HG03025 (cell line): Measurements from ENCODE around the gene ARID1B.

Source experiments
- ATAC-seq: cut with Tn5 transposase; IDR thresholded peaks from one replicate; pipeline ENCODE4 v1.9.1; 2021; ENCODE audit warnings: mild to moderate bottlenecking, moderate library complexity; ENCODE audit not compliant: unreplicated experiment, low FRiP score

ARID1B gene

DNA sequence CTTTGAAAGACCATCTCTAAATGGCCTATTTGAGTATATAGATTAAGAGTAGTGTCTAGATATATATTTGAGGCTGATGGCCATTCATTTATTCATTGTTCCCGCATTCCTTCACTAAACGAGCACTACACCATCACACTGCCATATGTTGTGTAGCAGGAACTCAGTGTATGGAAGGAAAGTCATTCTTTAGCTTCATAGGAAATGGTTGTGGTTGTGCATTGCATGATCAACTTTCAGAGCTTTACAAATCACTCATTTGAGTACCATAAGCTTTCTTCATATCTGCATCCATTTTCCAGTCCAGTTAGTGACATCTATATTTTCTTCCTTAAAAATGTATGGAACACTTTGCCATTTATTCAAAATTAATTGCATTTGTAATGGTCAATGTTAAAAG, 97.9 kb downstream of the ARID1B start:
- ATAC-seq, result no peak

DNA sequence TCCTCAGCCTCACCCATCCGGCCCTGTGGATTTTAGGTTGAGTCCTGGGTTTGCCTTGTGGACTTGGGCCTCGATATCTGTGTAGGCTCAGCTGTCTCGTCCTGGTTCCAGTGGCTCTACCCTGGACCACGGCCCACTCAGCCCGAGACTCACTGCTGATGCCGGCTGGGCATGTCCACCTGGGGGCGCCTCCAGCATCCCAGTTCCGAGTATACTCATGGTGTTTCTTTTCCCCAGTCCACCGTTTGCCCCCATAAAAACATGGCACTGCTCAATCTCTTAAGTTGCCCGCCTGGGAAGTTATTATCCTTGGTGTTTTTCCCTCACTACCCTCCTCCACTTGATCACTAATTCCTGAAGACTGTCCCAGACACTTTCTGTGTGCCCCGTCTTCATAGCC, 99.1 kb downstream of the ARID1B start:
- no peak for ATAC-seq

DNA sequence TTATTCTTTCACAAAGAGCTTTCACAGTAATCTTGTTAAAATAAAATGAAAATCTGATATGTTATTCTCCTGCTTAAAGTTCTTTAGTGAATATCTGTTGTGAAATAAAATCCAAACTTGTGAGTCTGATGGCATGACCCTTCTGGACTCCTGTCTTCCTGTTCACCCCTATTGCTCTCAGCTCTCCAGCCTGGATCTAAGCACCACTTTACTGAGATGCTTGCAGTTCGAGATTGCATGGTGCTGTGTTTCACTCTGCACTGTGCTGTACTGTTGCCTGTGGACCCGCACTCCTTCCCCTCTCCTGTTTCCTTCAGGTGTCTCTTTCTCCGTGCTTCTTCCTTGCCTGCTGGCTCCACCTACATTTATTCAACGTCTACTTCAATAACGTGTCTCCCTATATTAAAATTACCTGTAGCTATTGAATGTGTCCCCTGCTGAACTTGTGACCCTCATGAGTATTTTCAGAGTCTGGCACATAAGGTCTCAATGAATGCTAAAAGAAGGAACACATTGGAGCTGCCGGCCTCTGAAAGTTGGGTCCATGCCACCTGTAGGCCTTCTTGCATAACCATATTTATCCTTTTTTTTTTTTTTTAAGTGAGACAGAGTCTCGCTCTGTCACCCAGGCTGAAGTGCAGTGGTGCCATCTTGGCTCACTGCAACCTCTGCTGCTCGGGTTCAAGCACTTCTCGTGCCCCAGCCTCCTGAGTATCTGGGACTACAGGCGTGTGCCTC, 100.1 kb downstream of the ARID1B start:
- ATAC-seq, result no peak

DNA sequence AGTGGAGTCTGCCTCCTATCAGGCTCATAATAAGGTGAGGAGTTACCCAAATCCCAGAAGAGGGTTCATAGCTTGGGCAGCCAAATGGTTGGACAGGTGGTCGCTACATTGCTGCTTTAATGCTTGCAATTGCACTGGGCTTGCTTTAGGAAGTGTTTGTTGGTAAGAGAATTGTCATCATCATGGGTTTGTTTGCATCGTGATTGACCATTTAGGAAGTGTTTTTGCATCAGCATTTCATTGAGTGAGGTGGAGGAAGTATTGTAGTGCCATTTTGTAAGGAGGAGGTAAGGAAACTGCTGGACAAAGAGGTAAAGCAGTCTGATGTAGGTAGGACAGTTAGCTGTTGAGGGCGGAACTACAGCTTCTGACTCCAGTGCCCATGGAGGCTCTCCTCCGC, 101.5 kb downstream of the ARID1B start:
- no peak for ATAC-seq

DNA sequence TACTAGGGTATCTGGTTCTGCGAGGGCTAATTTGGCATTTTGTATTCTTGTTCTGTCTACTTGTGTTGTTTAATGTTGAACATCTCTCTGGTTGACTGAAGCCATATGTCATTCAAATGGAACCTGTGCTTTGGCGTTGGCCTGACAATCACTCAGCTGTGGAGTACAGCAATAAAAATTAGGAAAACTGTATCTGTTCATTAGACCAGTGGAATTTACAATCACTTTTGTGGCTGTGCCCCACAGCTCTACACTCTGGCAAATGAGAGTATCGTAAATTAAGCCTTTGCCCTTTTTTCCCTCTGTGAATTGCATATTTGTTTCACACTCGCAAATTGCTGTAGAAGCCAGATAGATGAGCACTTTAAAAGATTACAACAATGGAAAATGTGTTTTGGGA, 102.0 kb downstream of the ARID1B start:
- ATAC-seq, result no peak

DNA sequence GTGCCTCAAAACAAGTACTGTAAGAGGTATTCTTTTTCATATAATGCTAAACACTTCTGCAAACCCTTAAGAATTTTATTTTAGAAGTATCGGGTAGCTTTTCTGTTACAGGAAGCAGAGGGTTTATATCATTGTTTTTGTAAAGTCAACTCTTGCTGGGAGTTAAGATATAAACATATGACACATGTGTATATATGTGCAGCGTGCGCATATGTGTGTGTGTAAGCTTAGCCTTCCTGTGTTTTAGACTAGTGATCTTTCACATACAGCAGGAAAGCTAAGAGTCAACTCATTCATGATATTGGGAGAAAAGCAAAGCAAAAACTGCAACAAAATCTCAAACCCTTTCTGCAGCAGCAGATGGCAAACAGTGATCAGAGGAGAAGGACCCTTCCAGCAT, 102.4 kb downstream of the ARID1B start:
- no peak for ATAC-seq

DNA sequence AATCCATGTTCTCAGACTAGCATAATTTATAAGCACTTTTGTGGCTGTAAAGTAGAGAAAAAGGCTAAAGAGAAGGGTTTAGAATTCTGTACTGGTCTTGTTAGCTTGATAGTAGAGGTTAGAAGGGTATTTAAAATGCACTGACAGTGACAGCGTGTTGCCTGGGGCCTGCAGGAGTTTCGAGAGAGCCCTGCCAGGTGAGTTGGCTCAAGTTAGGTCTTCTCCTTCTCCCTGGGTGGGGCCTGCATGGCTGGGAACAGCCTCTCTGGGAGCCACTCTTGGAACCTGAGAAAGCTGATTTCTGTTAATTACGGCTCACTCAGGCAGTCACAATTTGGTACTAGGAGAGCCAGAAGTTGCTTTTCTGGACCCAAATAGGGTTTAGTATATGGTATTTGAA, 103.7 kb downstream of the ARID1B start:
- ATAC-seq, result no peak

DNA sequence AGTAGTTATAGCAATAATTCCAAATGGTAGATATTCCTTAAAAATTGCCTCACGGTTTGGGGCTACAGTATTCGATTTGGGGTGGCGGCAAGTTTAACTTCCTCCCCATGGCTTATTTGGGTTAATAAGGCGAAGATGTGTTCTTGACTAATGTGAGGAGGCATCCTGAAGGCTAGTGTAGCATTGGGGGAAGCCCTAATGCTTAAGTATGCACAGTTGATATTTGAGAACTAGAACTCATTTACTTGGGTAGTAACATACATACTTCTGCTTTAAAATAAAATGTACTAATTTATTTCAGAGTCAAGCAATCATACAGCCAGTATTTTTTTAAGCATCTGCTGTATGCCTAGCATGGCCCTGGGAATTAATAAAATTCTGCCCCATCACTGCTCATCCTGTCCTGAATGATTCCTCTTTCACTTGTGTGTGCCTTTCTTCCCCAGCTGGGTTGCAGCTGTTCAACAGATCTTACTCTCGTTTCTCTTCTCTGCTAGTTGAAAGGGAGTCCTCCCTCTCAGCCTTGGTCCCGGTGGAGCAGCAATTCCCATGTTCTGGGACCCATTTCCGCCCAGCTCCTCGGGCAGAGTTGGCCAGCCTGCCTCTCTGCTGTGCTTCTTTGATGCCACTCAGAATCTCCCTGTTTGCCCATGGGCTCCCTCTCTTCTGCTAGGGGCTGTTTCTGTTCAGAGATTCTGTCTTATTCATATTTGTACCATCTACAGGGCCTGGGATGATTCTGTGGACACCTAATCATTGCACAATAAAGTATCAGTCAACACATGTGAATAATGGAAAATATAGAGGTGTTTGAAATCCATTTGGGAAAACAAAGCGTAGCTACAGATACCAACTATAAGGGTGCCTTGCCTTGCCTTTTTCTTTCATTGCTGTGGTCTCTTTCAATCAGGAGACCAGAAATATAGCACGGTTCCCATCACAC, 104.8 kb downstream of the ARID1B start:
- ATAC-seq, result no peak

DNA sequence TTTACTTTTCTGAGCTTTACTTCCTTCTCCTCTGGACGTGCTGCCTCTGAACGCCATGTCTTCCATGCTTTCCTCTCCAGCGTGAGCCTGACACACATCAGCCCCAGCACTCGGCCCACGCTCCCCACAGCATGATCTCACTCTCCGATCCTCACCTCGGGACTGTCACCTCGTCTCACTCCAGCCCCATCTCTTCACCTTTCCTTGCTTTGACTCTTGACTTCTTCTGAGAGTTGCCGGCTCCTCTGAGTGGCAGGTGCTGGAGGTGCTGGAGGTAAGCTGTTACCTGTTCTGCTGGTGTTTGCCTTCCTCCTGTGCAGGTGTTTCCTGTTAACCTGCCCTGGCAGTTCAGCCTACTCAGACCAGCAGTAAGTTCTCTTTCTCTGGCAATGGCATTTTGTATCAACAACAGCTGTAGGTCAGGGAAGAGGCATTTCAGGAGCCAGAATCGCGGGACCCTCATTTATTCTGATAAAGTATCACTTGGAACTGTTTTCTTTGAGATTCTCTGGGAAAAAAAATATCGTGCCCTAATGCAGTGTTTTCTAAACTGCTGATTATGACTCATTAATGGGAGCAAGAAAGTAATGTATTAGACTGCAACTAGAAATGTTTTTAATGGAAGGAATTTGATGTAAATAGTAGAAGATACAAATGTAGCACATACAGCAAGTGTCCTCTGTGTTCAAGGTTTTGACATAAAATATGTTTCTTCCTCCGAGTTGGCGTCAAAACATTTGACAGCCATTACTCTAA, 106.5 kb downstream of the ARID1B start:
- no peak for ATAC-seq

DNA sequence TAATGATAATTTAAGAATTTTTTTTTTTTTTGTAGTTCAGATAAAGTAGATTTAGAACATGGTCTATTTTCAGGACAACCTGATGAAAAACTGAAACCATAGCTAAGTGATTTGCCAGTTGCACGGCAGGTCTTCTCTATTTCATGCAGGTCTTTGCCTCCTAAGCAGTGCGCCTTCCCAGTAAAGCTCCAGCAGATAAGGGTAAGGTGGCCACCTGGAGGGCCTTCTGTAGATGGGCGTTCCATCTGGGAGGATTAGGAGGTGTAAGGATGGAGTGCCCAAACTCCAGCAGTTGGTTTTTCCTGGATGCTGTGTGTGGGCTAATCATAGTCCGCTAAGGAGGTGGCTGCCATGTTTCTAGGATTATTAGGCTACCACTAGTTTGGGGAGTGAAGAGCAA, 107.1 kb downstream of the ARID1B start:
- no peak for ATAC-seq

DNA sequence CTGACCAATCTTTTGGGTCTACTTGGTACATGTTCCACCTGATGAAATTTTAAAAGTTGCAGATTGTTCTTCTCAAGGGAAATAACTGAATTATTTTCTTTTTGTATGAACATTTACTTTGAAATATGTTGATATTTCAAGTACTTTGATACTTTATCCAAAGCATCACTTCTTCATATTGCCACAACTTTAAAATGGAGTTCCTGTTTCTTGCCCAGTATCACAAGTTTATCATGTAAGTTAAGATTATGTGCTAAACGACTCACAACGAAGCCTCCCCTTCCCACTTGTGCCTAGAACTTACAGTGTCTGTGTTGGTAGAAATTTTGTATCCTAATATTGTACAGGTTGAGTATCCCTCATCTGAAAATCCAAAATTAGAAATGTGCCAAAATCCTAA, 108.4 kb downstream of the ARID1B start:
- ATAC-seq, result no peak

DNA sequence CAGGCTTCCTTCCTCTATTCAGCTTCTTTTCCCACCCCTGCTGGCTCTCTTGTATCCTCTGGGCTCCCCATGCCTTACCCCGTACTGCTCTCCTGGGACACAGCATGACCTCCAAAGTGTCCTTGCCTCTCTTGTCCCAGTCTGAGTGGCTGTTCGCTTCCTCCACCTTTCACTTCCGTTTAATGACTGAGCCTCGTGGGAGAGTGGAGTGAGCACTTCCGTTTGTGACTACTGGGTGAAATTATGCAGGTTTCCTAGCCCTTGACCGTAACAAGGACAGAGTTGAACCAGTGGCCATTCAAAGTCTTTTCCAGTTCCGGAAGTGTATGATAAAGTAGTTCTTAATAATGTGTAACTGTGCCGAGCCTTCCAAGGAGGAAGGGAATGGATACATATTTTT, 109.2 kb downstream of the ARID1B start:
- no peak for ATAC-seq

DNA sequence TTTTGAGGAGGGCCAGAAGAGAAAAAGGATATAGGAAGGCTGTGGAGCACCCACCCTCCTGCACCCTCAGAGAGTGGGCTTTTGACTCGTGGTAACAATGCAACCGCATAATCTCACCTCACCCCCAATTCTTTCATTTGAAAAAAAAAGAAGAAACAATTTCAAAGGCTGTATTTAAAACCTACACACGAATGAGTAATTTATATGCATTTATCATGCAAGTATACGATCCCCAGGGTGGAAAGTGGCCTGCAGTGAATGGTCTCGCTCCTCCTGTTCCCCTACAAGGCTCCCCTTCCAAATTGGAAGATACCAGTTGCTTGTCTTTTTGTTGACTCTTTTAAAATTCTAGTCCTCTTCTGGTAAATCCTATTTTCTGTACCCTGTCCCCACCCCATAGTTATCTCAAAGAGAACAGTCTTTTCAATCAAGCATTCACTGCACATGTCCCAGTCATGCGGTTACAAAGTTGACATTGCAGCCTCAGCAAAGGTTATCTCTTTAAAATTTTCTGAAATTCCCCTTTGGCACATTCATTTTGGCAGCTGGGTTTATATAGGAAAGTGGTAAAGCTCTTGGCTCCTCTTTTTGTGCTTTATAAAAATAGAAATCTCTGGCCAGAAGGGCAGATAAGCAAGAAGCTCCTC, 110.6 kb downstream of the ARID1B start:
- ATAC-seq, result no peak

DNA sequence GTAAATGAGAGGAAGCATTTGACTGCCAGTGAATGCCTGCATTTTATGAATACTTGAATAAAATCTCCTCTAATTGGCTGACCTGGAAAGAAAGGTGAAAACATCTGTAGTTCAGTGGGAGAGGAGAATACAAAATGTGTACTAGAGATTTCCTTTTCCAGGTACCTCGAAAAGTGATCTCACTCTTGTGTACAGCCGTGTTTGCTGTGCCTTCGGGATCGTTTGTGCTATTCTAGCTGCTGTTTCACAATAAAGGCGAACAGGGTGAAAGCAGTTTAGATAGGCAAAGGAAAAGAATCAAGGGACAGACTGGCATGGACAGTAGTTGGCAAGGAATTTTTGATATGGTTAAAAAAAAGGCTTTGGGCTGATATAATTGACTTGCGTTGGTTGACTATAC, 112.3 kb downstream of the ARID1B start:
- ATAC-seq, result no peak

DNA sequence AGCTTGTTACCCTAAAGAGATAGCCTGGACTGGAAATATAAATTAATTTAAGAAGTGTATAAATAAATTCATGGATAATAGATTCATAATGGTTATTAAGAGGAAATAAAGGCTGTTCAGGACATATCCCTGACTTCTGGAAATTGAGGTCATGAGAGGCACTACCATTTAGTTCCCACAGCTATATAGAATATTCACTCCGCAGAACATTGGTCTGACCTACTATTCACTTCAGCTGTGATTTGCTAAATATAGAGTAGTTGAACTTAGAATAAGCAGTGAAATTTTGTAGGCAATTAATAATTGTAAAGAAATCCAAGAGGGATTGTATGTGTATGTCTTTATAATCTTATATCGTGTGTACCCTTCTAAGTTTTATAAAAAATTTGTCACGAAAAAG, 112.8 kb downstream of the ARID1B start:
- ATAC-seq, result no peak

DNA sequence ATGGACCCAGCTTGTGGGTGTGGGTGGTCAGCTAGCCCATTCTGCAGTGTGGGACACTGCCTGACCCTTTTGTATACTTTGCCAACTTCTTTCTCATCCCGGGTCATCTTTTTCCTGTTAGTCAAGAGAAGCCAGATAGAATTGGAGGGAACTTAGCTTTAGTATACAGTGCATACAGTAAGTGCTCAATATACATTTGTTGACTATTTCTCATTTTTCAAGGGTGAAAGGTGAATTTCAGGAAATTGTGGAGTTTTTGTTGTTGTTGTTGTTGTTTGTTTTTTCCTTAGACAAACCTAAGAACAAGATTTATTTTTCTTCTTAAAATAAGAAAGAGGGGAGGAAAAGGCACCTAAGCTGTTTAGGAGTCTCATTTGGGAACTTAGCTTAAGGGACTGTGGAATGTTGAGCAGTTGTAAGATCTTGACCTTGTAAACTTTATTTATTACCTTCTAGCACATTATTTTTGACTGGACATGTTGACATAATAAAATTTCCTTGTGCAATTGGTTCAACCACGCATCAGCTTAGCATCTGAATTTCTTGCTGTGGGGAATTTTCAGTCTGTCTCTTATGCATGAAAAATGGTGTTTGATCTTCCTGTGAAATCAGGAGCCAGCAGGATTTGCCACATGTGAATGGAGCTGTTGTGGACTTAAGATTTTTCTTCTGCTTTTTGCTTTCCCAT, 113.6 kb downstream of the ARID1B start:
- ATAC-seq, result no peak

DNA sequence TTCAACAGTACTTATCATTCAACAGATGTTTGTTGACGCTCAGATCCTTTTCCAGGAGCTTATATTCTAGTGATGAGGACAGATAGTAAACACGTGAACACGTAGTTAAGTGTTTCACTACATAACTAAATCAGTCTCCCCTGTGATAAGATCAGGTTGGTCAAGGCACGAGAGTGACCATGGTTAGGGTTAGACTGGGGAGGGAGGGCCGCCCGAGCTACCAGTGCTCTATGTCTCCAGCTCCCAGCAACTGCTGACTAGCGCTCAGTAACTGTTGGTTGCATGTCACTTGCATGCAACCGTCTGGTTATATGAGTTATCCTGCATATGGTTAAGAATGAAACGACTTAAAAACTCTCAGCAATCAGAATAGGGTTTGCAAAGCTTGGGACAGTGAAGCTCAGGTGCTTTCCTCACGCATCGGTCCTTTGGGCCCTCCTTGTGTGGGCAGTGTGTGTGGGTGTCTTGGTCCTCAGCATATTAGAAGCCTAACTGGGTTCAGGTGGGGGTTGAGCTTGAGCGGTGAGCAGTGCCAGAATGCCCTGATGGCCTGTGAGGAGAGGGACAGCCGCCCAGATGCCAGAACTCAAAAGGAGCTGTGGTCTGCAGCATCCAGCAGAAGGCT, 120.8 kb downstream of the ARID1B start:
- ATAC-seq, result no peak

DNA sequence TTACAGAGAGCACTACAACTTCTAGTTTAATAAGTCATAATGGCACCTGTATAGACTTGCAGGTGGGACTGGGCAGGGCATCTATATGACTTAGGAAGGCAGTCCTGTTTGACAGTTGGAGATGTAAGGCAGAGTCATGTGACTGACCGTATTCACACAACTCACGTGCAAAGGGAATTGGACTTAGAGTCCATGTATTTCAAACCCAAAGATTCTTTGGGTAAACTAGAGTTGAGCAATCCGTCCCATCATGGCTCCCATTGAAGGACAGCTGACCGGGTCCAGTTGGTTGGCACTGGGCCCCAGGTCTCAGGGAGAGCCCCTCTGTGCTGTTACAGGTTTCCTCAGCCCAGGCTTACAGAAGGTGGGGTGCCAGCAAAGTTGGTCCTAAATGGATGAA, 121.9 kb downstream of the ARID1B start:
- ATAC-seq, result no peak

DNA sequence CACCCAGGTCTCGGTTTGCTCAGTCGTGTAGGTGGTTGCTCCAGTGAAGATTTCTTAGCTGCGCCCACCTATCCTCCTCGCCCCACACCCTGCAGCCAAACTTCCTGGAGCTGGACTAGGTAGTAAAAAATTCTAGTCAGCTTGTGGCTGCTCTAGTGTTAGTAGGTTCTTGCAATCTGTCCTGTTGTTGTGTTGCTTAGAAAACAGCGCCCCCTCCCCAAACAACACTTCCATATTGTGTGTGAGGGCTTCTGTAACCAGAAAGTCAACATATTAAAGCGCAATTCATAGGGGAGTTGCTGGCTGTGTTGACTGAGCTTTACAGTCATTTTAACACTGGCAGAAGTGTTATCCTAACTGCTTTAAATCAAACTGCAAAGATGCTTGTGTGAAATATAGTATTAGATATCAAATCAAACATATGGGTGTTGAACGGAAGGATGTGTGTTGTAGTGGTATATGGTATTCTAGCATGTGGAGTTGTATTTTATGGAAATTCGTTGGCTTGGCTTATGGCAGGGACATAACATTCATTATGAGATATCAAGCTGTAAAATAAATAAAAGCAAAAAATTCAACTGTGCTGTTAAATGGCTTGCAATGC, 122.5 kb downstream of the ARID1B start:
- ATAC-seq, result no peak
